ENCODE measurements around the gene TCF7L1.

DNA sequence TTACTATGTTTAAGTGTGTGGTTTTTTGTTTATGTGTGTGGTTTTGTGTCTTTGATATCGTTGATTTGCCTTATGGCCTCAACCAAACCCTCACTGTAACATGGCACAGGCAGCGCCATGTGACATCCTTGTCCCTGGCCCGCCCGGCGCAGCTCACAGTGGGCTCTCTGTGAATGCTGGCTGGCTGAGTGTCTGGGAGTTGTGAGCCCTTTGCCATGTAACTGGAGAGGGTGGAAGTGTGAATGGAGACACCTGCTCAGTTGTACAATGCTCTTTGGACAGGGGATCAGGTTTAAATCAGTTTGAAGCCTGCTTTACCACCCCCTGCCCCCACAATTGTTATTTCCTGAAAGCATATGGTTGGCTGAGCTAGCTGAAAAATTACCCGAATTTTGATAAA is 41.8 kb downstream of the TCF7L1 start:
- no peak for TF ChIP-seq EZH2 (IDR thresholded peaks at IDR 0.05; ENCODE audit: insufficient read depth, low read length)
- TF ChIP-seq, protein P1, sequence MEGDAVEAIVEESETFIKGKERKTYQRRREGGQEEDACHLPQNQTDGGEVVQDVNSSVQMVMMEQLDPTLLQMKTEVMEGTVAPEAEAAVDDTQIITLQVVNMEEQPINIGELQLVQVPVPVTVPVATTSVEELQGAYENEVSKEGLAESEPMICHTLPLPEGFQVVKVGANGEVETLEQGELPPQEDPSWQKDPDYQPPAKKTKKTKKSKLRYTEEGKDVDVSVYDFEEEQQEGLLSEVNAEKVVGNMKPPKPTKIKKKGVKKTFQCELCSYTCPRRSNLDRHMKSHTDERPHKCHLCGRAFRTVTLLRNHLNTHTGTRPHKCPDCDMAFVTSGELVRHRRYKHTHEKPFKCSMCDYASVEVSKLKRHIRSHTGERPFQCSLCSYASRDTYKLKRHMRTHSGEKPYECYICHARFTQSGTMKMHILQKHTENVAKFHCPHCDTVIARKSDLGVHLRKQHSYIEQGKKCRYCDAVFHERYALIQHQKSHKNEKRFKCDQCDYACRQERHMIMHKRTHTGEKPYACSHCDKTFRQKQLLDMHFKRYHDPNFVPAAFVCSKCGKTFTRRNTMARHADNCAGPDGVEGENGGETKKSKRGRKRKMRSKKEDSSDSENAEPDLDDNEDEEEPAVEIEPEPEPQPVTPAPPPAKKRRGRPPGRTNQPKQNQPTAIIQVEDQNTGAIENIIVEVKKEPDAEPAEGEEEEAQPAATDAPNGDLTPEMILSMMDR (IDR thresholded peaks at IDR 0.05; ENCODE audit: insufficient read depth, low read depth, low read length), result no peak

All from astrocyte (in vitro differentiated cells and primary cell).